Activated CD8-positive, alpha-beta T cell treated with anti-CD3 and anti-CD28 coated beads for 36 hours (primary cell): ENCODE data around the gene CALHM2. TPM values are rescaled to one million over a fixed set of nuclear protein-coding genes. Genes with fewer than 3 reads are reported as not detected.

ENCODE experiments used
- ATAC-seq: fragments of 200-7000 bp; cut with Tn5 transposase; one replicate; pipeline ENCODE4 v1.10.0; 2021; ENCODE audit warnings: mild to moderate bottlenecking, moderate library complexity
- CTCF ChIA-PET: fragments of 350-600 bp; sonication (Branson Sonifier 250); formaldehyde crosslinking; loops from one replicate; lab custom pipeline; 2021; ENCODE audit warnings: antibody characterized with exemption; lab: Charles Lee
- POLR2A ChIA-PET: fragments of 350-600 bp; sonication (Branson Sonifier 250); formaldehyde crosslinking; loops from one replicate; lab custom pipeline; 2021; ENCODE audit warnings: antibody characterized with exemption; lab: Charles Lee
- DNase-seq: peaks from one replicate; pipeline ENCODE4 v3.0.0-alpha.2; 2020
- H3K27ac Mint-ChIP-seq: one replicate; pipeline ENCODE4 v1.8.0; 2021; ENCODE audit warnings: mild to moderate bottlenecking, mixed read lengths
- H3K27me3 Mint-ChIP-seq: one replicate; pipeline ENCODE4 v1.8.0; 2021; ENCODE audit warnings: mixed read lengths
- H3K36me3 Mint-ChIP-seq: one replicate; pipeline ENCODE4 v1.8.0; 2021; ENCODE audit warnings: low read depth, mixed read lengths
- H3K4me1 Mint-ChIP-seq: one replicate; pipeline ENCODE4 v1.8.0; 2021; ENCODE audit warnings: low read depth, mixed read lengths
- H3K4me3 Mint-ChIP-seq: one replicate; pipeline ENCODE4 v1.8.0; 2021; ENCODE audit warnings: mild to moderate bottlenecking, moderate library complexity, mixed read lengths
- H3K9me3 Mint-ChIP-seq: one replicate; pipeline ENCODE4 v1.8.0; 2021; ENCODE audit warnings: mixed read lengths
- CTCF ChIP-seq: fragments of 200-600 bp; IDR thresholded peaks from one replicate; pipeline ENCODE4 v1.8.0; 2022; ENCODE audit warnings: antibody characterized with exemption, mild to moderate bottlenecking
- intact Hi-C: fragments of 100-400 bp; cut with micrococcal nuclease; formaldehyde crosslinking; loops from one replicate; pipeline ENCODE4 v1.10.0; 2022
- total RNA-seq, 2 experiments: library from RNA; stranded (reverse); gene quantifications; one replicate each; pipeline ENCODE4 v1.2.3, GENCODE V29; 2021

CALHM2 gene
- total RNA-seq, 2 experiments from 2014 or later, result 7.6 to 9.5 TPM

GRCh38 chr10:103457896-103458583 is 5.9 kb upstream of the CALHM2 start:
- no peak overlapping the region for H3K27ac Mint-ChIP-seq
- POLR2A ChIA-PET, result interaction anchor here (1.0 kb wide), 1 partner anchor 35 kb away, joined by 4 read pairs; no protein-coding TSS in a partner anchor
- DNase-seq, result no peak

DNA sequence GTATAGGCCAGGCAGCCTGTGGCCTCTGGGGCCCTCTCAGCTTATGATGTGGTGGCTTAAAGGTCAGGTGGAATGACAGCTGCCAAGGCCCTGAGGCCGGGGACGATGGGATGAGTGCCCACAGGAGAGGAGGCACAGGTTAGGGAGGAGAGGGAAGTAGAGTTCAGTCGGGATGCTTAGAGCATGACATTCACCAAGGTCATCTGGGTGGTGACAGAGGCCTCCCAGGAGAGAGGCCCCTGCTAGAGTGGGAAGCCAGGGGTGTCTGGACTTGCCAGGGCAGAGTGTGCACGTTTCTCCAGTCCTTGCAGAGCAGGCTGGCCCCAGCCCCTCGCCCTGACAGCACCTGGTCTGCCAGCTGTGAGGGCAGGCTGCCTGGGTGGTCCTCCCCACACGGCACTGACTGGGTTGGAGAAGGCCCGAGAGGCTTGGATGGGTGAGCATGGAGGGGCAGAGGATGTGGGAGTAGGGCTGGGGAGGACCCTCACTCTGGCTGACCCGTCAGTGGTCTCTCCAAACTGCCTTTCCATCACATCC is 5.1 kb upstream of the CALHM2 start:
- no peak for TF ChIP-seq CTCF
- Mint-ChIP-seq H3K4me3 (no peak overlapping the region), H3K9me3 (no peaks in the 10 kb centered on the region), H3K27ac (no peak overlapping the region), H3K36me3 (no peaks in the 10 kb centered on the region), H3K27me3 (no peaks in the 10 kb centered on the region), H3K4me1 (peaks cover 15% of the 10 kb centered on the region)
- no peak for ATAC-seq
- ChIA-PET CTCF (no interaction called here), POLR2A (no interaction called here)
- intact Hi-C loops, result no loop called here
- no peak for DNase-seq

More at GRCh38 chr10:103457896-103458583, 5.9 kb upstream of the CALHM2 start:
- CTCF ChIA-PET, result interaction anchor here (1.6 kb wide), 1 partner anchor 12 kb away, joined by 4 read pairs; no protein-coding TSS in a partner anchor
- H3K4me1 Mint-ChIP-seq, result peaks cover 8% of the 10 kb centered on the region
- TF ChIP-seq CTCF, result no peak
- H3K36me3 Mint-ChIP-seq, result no peaks in the 10 kb centered on the region
- H3K9me3 Mint-ChIP-seq, result no peaks in the 10 kb centered on the region
- intact Hi-C loops, result no loop called here
- no peaks in the 10 kb centered on the region for H3K27me3 Mint-ChIP-seq
- H3K4me3 Mint-ChIP-seq, result no peak overlapping the region
- no peak for ATAC-seq

DNA sequence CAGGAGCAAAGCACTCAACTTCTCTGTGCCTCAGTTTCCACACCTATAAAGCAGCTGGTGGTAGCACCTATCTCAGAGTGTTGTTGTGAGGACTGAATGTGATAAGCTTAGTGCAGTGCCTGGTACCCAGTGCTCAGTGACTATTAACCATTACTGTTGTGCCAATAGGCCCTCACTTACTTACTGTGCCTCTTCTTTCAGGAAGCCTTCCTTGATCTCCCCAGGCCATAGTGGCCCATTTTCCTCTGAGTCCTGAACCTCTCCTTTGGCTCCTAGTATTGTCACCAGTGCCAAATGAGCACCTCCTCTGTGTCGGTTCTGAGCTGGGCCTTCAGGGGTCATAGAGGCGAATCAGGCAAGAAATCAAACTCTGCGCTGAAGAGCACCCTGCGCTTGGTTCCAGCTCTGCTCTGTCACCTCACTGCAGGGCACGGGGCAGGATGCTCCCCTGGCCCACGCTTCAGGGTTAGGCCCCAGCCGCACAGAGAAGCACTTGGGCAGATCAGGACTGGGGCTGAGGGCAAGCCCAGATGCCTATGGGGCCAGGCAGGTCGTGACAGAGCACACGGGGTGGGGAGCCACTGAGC is 4.0 kb upstream of the CALHM2 start:
- Mint-ChIP-seq H3K27me3 (no peaks in the 10 kb centered on the region), H3K4me3 (no peak overlapping the region), H3K9me3 (no peaks in the 10 kb centered on the region), H3K36me3 (no peaks in the 10 kb centered on the region), H3K4me1 (peaks cover 19% of the 10 kb centered on the region), H3K27ac (no peak overlapping the region)
- POLR2A ChIA-PET, result interaction anchor here (1.0 kb wide), 1 partner anchor 12 kb away, joined by 3 read pairs; no protein-coding TSS in a partner anchor
- CTCF ChIA-PET, result interaction anchor here (1.0 to 2.2 kb wide), 3 partner anchors 21 to 30 kb away, joined by 3 to 6 read pairs (median 4); no protein-coding TSS in a partner anchor
- DNase-seq (no peak), ATAC-seq (no peak)
- no peak for TF ChIP-seq CTCF
- intact Hi-C loops, result no loop called here

DNA sequence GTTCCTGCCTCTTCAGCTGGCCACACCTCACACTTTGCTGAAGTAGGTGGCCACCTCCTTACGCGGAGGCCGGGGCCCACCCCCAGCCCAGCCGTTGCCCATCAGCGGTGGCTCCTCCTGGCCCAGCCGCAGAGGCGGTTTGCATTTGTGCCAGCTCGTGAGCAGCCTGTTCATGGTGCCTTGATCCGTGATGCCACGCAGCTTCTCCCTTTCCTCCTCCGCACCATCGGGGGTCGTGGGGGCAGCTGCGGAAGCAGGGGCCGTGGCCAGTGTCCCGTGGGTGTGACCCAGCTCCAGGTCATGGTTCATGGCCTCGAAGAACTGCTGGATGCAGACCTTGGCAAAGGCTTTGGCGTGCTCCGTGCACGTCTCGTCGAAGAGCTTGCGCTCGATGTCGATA is 3.1 kb upstream of the CALHM2 start:
- H3K4me1 Mint-ChIP-seq, result peaks cover 28% of the 10 kb centered on the region
- intact Hi-C loops, result no loop called here
- no peaks in the 10 kb centered on the region for H3K9me3 Mint-ChIP-seq
- no peak for TF ChIP-seq CTCF
- ChIA-PET CTCF (interaction anchor here (1.0 to 2.2 kb wide), 4 partner anchors 26 to 138 kb away, joined by 3 to 6 read pairs (median 4); no protein-coding TSS in a partner anchor), POLR2A (interaction anchor here (1.0 to 1.6 kb wide), 3 partner anchors 10 to 37 kb away, joined by 3 to 5 read pairs (median 3); no protein-coding TSS in a partner anchor)
- no peak overlapping the region for H3K27ac Mint-ChIP-seq
- H3K4me3 Mint-ChIP-seq, result no peak overlapping the region
- ATAC-seq (no peak), DNase-seq (no peak)
- no peaks in the 10 kb centered on the region for H3K27me3 Mint-ChIP-seq
- no peaks in the 10 kb centered on the region for H3K36me3 Mint-ChIP-seq
